ENCODE data around the gene SRGN.
A peak's percentile ranks its signal among the peaks of the same experiment; 100 is the strongest.

Gene SRGN

DNA sequence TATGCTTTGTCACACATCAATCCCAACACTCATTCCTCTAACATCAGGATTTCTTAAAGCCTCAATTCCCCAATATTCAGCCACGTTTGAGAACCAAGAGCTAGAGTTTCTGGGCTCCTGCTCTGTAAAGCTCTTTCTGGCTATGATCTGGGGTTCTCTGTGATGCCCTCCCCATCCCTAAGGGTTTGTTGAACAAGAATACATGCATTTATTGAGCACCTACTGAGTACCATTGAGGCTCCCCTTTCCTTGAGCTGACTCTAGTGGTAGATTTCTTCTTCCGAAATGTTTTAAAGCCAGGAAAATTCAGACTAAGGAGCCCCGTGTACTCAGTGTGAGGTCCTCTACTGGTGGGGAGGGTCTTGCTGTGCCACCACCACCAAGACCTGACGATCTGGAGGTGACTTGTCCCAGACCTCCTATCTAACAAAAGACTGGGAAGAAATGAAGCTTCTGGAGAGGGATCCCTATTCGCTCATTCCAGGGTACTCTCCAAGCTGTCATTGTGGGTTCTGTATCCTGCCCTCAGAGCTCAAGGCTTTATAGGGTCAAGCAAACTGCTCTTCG, 23.1 kb upstream of the SRGN start:
- Histone ChIP-seq H3K27ac (replicated peaks) (peak overlapping the region; percentile 97), H3K4me3 (replicated peaks; ENCODE audit: insufficient read depth, low read length) (no peak overlapping the region), H3K27me3 (ENCODE audit: insufficient read depth, poor library complexity, severe bottlenecking) (no peaks in the 10 kb centered on the region)
- TF ChIP-seq, protein P1, sequence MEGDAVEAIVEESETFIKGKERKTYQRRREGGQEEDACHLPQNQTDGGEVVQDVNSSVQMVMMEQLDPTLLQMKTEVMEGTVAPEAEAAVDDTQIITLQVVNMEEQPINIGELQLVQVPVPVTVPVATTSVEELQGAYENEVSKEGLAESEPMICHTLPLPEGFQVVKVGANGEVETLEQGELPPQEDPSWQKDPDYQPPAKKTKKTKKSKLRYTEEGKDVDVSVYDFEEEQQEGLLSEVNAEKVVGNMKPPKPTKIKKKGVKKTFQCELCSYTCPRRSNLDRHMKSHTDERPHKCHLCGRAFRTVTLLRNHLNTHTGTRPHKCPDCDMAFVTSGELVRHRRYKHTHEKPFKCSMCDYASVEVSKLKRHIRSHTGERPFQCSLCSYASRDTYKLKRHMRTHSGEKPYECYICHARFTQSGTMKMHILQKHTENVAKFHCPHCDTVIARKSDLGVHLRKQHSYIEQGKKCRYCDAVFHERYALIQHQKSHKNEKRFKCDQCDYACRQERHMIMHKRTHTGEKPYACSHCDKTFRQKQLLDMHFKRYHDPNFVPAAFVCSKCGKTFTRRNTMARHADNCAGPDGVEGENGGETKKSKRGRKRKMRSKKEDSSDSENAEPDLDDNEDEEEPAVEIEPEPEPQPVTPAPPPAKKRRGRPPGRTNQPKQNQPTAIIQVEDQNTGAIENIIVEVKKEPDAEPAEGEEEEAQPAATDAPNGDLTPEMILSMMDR (IDR thresholded peaks at IDR 0.05; ENCODE audit: insufficient read depth, low read length), result no peak
- TF ChIP-seq SPI1 (IDR thresholded peaks at IDR 0.05; ENCODE audit: borderline replicate concordance, low read depth), result no peak
- TF ChIP-seq GABPA (IDR thresholded peaks at IDR 0.05; ENCODE audit: low read depth), result no peak
- no peak for TF ChIP-seq POLR2AphosphoS5 (IDR thresholded peaks at IDR 0.05; ENCODE audit: low read depth)
- TF ChIP-seq, protein P2, sequence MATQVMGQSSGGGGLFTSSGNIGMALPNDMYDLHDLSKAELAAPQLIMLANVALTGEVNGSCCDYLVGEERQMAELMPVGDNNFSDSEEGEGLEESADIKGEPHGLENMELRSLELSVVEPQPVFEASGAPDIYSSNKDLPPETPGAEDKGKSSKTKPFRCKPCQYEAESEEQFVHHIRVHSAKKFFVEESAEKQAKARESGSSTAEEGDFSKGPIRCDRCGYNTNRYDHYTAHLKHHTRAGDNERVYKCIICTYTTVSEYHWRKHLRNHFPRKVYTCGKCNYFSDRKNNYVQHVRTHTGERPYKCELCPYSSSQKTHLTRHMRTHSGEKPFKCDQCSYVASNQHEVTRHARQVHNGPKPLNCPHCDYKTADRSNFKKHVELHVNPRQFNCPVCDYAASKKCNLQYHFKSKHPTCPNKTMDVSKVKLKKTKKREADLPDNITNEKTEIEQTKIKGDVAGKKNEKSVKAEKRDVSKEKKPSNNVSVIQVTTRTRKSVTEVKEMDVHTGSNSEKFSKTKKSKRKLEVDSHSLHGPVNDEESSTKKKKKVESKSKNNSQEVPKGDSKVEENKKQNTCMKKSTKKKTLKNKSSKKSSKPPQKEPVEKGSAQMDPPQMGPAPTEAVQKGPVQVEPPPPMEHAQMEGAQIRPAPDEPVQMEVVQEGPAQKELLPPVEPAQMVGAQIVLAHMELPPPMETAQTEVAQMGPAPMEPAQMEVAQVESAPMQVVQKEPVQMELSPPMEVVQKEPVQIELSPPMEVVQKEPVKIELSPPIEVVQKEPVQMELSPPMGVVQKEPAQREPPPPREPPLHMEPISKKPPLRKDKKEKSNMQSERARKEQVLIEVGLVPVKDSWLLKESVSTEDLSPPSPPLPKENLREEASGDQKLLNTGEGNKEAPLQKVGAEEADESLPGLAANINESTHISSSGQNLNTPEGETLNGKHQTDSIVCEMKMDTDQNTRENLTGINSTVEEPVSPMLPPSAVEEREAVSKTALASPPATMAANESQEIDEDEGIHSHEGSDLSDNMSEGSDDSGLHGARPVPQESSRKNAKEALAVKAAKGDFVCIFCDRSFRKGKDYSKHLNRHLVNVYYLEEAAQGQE (IDR thresholded peaks at IDR 0.05; ENCODE audit: insufficient replicate concordance, low read depth), result no peak
- DNase-seq (ENCODE audit: low read depth in 1 of 2, low spot score in 1 of 2), result no peak

DNA sequence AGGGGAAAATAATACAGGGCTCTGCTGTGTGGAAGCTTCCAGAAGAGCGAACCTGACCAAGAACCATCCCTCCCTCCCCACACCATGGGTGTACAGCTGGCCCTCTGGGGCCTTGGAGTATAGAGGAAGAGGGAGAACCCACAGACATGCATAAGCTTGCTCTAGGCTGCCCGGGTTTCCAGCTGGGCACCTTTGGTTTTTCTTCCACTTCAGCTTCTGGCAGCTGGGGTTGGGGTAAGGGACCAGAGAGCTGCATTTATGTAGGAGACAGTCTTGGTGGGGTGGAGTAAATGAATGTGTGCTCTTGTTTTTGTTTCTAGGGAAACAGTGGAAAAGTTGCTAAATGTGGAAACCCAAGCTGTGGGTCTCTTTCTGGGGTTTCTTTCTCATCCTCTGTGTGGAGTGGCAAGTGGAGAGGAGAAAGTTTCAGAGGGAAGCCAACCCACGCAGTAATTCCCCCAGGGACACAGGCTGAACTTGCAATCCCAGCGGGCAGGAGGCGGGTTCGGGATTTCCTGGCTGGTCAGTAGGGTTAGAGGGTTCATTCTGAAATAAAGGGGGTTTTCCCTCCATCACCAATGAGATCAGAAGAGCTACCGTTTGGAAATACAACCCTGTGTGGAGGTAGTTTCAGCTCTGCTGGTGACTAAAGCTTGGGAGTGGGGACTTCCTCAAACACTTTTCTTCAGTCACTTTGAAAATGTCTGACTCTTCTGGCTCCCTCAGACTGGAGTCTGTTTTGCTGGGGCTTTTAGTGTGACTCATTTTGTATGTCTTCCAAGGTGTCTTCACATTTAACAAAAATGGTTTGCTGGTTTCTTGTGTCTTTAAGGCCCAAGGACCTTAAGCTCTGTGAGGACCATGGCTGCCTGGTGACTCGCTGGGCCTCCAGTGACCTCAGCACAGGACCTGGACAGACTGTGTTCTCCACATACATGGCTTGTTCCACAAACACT, 22.2 kb upstream of the SRGN start:
- no peak overlapping the region for H3K4me3 ChIP-seq (replicated peaks; ENCODE audit: insufficient read depth, low read length)

GRCh38 chr10:69067189-69067588, 20.7 kb upstream of the SRGN start:
- peak overlapping the region; percentile 97 for H3K27ac ChIP-seq (replicated peaks)
- no peak overlapping the region for H3K4me3 ChIP-seq (replicated peaks; ENCODE audit: insufficient read depth, low read length)
- no peak for DNase-seq (ENCODE audit: low read depth in 1 of 2, low spot score in 1 of 2)
- no peaks in the 10 kb centered on the region for H3K27me3 ChIP-seq (ENCODE audit: insufficient read depth, poor library complexity, severe bottlenecking)
- TF ChIP-seq, protein P2 (IDR thresholded peaks at IDR 0.05; ENCODE audit: insufficient replicate concordance, low read depth), result no peak
- TF ChIP-seq GABPA (IDR thresholded peaks at IDR 0.05; ENCODE audit: low read depth) (no peak), POLR2AphosphoS5 (IDR thresholded peaks at IDR 0.05; ENCODE audit: low read depth) (no peak), SPI1 (IDR thresholded peaks at IDR 0.05; ENCODE audit: borderline replicate concordance, low read depth) (no peak)
- TF ChIP-seq, protein P1 (IDR thresholded peaks at IDR 0.05; ENCODE audit: insufficient read depth, low read length), result no peak

More for the DNA sequence above, 22.2 kb upstream of the SRGN start:
- H3K27ac ChIP-seq (replicated peaks), result peak overlapping the region; percentile 97
- TF ChIP-seq, protein P2 (IDR thresholded peaks at IDR 0.05; ENCODE audit: insufficient replicate concordance, low read depth), result no peak
- TF ChIP-seq SPI1 (IDR thresholded peaks at IDR 0.05; ENCODE audit: borderline replicate concordance, low read depth) (peak; percentile 92; the same call in 1 of the 2 replicates), GABPA (IDR thresholded peaks at IDR 0.05; ENCODE audit: low read depth) (no peak), POLR2AphosphoS5 (IDR thresholded peaks at IDR 0.05; ENCODE audit: low read depth) (peak; percentile 87)
- TF ChIP-seq, protein P1 (IDR thresholded peaks at IDR 0.05; ENCODE audit: insufficient read depth, low read length), result no peak
- DNase-seq (ENCODE audit: low read depth in 1 of 2, low spot score in 1 of 2), result peak in 1 of 2 experiments; percentile 84
- no peaks in the 10 kb centered on the region for H3K27me3 ChIP-seq (ENCODE audit: insufficient read depth, poor library complexity, severe bottlenecking)

Measured in HL-60 (cell line).